NCI-H774 (cell line): ENCODE results near the gene NLRC4.
"Not testable (repeated sequence)": the region's sequence is repeated elsewhere in the genome, so short reads cannot be mapped to it uniquely, and the experiment has no call there.

Source experiments
- DNase-seq: peaks from one replicate; lab custom pipeline; 2025; lab: John Stamatoyannopoulos, UW

The NLRC4 gene

GRCh38 chr2:32242331-32242730, 22.4 kb downstream of the NLRC4 start:
- no peak for DNase-seq

DNA sequence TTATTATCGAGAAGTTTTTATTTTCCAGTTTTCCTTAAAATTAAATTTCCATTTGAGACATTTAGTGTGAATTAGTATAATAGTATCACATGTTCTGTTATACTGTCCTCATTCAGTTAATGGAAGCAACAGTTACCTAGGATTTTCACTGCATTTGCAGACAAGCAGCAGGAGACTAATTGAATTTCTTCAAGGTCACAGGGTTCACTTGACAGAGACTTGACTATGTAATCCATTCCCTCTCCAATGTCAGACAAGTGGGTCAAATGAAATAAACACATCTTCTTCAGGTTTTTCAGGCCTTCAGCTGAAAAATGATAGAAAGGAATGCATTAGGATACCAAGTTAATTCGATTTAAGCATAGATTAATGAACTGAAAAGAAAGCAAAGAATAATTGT, 26.7 kb downstream of the NLRC4 start:
- no peak for DNase-seq

DNA sequence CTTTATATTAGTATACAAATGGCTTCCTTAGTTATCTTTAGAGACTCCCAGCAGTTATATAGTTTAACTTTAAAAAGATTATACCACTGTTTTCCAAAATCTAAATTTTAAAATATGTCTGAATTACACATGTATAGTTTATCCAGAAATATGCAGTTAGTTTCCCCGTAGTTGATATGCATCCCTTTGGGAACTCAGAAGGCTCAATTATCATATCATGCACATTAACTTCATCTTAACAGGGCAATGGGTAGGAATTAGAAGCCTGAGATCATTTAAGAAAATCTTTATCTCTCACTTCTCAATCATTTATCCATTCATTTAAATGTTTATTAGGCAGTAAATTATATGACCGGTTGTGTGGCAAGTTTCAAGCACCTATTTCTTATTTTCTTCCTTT, 27.2 kb downstream of the NLRC4 start:
- no peak for DNase-seq

DNA sequence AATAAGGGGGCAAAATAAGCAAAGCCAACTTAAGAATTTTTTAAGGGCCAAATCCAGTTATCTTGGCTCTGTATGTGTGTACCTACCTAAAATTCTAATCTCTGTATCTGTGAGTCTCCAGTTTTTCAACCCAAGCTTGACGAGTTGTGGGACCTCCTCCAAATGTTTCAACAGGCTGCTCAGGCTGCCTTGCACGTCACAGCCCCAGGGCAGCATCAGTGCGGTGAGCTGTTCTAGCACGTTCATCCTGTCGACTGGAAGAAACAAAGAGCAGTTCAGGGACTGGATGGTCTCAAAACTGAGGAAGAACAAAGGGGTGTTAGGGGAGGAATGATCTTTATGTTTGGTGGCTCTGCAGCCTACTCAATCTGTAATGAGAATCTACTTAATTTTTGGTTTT, 29.4 kb downstream of the NLRC4 start:
- no peak for DNase-seq

DNA sequence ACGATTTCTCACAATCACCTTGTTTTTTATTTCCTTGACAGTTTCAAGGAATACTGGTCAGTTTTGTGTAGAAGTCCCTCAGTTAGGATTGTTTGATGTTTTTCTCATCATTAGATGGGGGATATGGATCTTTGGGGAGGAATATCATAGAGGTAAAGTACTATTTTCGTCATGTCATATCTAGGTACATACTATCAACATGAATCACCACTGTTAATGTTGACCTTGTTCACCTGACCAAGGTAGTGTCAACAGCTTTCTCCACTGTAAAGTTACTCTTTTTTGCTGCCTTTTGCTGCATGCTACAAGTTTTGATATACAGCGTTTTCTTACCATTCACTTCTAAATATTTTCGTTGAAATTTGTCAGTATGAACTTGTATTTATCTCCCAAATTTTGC, 32.7 kb downstream of the NLRC4 start:
- DNase-seq: no peak

- no peak for DNase-seq
Measured at GRCh38 chr2:32229635-32230034, 35.1 kb downstream of the NLRC4 start.

DNA sequence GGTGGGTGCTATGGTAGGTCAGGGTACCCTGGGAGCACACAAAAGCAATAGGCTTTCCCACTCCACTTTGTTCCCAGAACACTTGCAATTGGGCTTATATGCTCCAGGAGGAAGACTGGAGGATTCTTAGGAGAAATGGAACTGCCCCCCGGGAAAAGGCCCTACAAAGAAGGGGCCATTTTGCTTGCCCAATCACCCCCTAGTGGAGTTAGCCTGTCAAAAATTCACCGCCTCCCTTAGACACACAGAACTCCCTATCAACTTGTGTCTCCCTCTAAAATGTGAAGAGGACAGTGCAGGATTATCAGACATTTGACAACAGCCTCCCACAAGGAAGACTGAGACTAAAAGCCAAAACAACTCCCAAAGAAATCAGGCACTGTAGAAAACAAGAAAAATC, 36.5 kb downstream of the NLRC4 start:
- no peak for DNase-seq

GRCh38 chr2:32227492-32227891, 37.2 kb downstream of the NLRC4 start:
- no peak for DNase-seq

DNA sequence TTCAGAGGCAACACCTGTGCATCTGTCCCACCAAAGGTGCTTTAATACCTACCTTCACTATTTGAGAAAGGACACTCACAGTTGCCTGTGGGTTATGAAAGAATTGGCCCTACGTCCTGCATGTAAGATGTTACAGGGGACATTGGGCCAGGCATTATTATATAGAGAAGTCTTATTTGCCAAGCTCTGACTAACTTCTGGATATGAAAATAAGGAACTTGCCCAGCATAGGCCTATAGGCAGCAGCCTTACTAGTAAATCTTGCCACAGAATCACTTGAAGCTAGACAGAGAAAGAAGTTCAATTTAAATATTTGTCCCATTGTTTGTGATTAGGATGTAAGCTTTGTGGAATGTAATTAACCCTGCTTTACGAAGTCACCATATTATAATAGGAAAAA, 41.7 kb downstream of the NLRC4 start:
- DNase-seq: no peak

DNA sequence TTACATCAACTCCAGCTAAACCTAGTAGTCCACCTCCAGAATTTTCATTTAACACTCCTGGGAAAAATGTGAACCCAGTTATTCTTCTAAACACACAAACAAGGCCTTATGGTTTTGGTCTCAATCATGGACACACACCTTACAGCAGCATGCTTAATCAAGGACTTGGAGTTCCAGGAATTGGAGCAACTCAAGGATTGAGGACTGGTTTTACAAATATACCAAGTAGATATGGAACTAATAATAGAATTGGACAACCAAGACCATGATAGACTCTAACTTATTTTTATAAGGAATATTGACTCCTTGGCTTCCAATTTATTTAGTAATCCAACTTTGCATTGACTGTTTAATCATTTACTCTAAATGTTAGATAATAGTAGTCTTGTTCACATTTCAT, 44.2 kb downstream of the NLRC4 start:
- DNase-seq: no peak

- DNase-seq: no peak
Measured at GRCh38 chr2:32212295-32212694, 52.4 kb downstream of the NLRC4 start.

- DNase-seq: no peak
Measured at GRCh38 chr2:32210767-32211408, 53.8 kb downstream of the NLRC4 start.

DNA sequence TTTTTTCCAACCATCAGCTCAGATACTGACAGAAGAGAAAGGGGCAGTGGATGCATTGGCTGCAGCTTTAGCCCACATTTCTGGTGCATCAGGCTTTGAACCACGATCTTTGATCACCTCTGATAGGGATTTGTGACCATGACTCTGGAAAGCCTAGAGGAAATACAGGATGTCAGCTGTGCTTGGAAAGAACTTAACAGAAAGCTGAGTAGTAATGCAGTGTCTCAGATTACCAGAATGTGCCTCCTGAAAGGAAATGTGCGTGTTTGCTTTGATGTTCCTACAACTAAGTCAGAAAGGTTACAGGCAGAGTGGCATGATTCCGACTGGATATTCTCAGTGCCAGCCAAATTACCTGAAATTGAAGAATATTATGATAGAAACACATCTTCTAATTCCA, 61.3 kb downstream of the NLRC4 start:
- not testable (repeated sequence) for DNase-seq

DNA sequence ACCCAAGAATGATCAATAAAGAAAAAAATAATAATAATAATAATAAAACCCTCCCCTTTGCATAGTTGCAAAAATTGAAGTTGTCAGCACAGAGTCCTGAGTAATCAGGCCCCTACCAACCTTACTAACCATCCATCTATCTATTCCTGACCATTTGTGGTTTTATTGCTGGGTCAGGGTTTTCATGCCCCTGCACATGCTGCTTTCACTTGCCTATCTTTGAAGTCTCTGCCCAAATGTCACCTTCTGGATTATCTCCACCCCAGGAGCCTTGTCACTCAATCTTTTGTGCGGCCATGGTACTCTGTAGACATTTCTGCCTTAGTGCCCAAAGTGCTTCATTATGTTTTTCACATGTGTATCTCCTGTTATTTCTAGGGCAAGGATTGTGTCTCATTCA, 63.9 kb downstream of the NLRC4 start:
- no peak for DNase-seq

DNA sequence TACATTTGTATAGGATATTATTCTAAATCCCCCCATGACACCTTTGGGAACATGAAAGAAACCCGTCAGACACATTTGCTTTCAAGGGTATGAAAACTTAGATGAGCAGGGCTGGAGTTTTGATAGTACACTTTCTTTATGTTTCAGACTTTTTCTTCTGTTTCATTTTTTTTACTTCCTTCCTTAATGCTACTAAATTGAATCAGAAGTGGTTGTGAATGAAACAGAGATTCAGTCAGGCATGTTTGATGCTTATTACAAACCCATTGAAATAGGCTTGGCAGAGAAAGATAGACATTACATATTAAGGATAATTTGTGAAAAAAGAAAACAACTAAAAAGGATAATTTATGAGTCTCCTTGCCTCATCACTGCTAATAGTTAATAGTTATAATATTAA, 72.3 kb downstream of the NLRC4 start:
- no peak for DNase-seq

DNA sequence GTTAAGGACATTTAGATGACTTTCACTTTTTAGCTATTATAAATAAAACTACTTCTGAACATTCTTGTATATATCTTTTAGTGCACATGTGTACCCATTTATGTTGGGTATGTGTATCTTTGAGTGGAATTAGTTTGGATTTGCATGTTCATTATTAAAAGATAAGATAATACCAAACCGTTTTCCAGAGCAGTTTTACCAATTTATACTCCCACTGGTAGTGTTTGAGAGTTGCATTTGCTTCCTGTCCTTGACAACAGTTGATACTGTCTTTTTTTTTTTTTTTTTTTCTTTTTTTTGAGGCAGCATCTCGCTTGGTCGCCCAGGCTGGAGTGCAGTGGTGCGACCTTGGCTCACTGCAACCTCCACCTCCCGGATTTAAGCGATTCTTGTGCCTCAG, 75.7 kb downstream of the NLRC4 start:
- no peak for DNase-seq

DNA sequence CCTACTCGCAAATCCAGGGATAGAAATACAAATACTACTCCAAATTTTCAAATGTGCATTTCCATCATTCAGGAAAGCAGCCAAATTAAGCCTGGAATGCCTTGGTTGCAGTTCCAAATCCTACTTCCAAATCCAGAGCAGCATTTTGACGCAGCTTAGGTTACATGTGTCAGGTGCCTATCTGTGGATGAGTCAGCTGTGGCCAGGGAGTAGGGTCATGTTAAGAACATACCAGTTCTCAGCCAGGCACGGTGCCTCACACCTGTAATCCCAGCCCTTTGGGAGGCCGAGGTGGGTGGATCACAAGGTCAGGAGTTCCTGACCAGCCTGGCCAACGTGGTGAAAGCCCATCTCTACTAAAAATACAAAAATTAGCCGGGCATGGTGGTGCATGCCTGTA, 82.0 kb downstream of the NLRC4 start:
- DNase-seq: no peak
